H7 (cell line): ENCODE measurements around the gene ELAC2. TPM values are rescaled to one million over a fixed set of nuclear protein-coding genes. Genes with fewer than 3 reads are reported as not detected.

Experiments
- DNase-seq: peaks from one replicate; pipeline ENCODE4 v3.0.0; 2012
- H3K27me3 ChIP-seq: 2 replicates; pipeline ENCODE4 v1.6.0; 2011; ENCODE audit warnings: mild to moderate bottlenecking, low read length; ENCODE audit not compliant: control insufficient read depth, insufficient read depth
- H3K36me3 ChIP-seq: replicated peaks from 2 replicates; pipeline ENCODE4 v1.5.1; 2011; ENCODE audit warnings: low read length; ENCODE audit not compliant: control insufficient read depth, insufficient read depth
- H3K4me3 ChIP-seq: 2 replicates; pipeline ENCODE4 v1.5.1; 2011; ENCODE audit warnings: low read depth, mild to moderate bottlenecking, control low read depth, low read length, moderate library complexity; ENCODE audit not compliant: insufficient read depth
- total RNA-seq: library from RNA; depleted of rRNA; stranded (reverse); fragments of >200 nt; shearing (Covaris generic); gene quantifications from 2 replicates; pipeline ENCODE4 v1.2.3, GENCODE V29; 2014; rRNA removed

ELAC2 gene
- total RNA-seq, 1 experiment from 2014 or later = 125 TPM

- H3K4me3 ChIP-seq = no peak overlapping the region
- H3K27me3 ChIP-seq = no peaks in the 10 kb centered on the region
- DNase-seq = no peak
- H3K36me3 ChIP-seq = no peaks in the 10 kb centered on the region
Measured at GRCh38 chr17:12964162-12964561, 53.7 kb downstream of the ELAC2 start.

GRCh38 chr17:12963505-12963904 lies 54.3 kb downstream of the ELAC2 start:
- no peak overlapping the region for H3K4me3 ChIP-seq
- no peak for DNase-seq

GRCh38 chr17:12961655-12962054 lies 56.2 kb downstream of the ELAC2 start:
- H3K4me3 ChIP-seq = no peak overlapping the region
- no peaks in the 10 kb centered on the region for H3K27me3 ChIP-seq
- peaks cover 4% of the 10 kb centered on the region; the same call in 1 of the 2 replicates for H3K36me3 ChIP-seq
- DNase-seq = no peak

More at GRCh38 chr17:12963505-12963904, 54.3 kb downstream of the ELAC2 start:
- Histone ChIP-seq H3K36me3 (no peaks in the 10 kb centered on the region), H3K27me3 (no peaks in the 10 kb centered on the region)

- no peaks in the 10 kb centered on the region for H3K27me3 ChIP-seq
- H3K36me3 ChIP-seq = peaks cover 9% of the 10 kb centered on the region
- no peak overlapping the region for H3K4me3 ChIP-seq
- DNase-seq = no peak
Measured at GRCh38 chr17:12959441-12959840, 58.4 kb downstream of the ELAC2 start.

- DNase-seq = no peak
- Histone ChIP-seq H3K36me3 (peaks cover 9% of the 10 kb centered on the region), H3K27me3 (no peaks in the 10 kb centered on the region), H3K4me3 (no peak overlapping the region)
Measured at GRCh38 chr17:12958786-12959185, 59.0 kb downstream of the ELAC2 start.

- Histone ChIP-seq H3K27me3 (no peaks in the 10 kb centered on the region), H3K36me3 (peaks cover 13% of the 10 kb centered on the region)
- no peak for DNase-seq
Measured at GRCh38 chr17:12955521-12955920, 62.3 kb downstream of the ELAC2 start.

GRCh38 chr17:12953156-12953555 lies 64.7 kb downstream of the ELAC2 start:
- no peak for DNase-seq
- H3K36me3 ChIP-seq = peaks cover 13% of the 10 kb centered on the region
- H3K27me3 ChIP-seq = no peaks in the 10 kb centered on the region
- no peak overlapping the region for H3K4me3 ChIP-seq

More at GRCh38 chr17:12955521-12955920, 62.3 kb downstream of the ELAC2 start:
- no peak overlapping the region for H3K4me3 ChIP-seq

GRCh38 chr17:12952012-12952411 lies 65.8 kb downstream of the ELAC2 start:
- no peak for DNase-seq
- Histone ChIP-seq H3K36me3 (peaks cover 13% of the 10 kb centered on the region), H3K27me3 (no peaks in the 10 kb centered on the region), H3K4me3 (no peak overlapping the region)

- no peak for DNase-seq
- H3K27me3 ChIP-seq = no peaks in the 10 kb centered on the region
- H3K36me3 ChIP-seq = peaks cover 4% of the 10 kb centered on the region
- no peak overlapping the region for H3K4me3 ChIP-seq
Measured at GRCh38 chr17:12947047-12947446, 70.8 kb downstream of the ELAC2 start.

Other genes starting within 250 kb of the ELAC2 start
- gene ARHGAP44, start 228.5 kb downstream of the ELAC2 start, total RNA-seq = 9.2 and 11.2 TPM in 2 replicates